ENCODE results near the gene RNASE8.

The RNASE8 gene

DNA sequence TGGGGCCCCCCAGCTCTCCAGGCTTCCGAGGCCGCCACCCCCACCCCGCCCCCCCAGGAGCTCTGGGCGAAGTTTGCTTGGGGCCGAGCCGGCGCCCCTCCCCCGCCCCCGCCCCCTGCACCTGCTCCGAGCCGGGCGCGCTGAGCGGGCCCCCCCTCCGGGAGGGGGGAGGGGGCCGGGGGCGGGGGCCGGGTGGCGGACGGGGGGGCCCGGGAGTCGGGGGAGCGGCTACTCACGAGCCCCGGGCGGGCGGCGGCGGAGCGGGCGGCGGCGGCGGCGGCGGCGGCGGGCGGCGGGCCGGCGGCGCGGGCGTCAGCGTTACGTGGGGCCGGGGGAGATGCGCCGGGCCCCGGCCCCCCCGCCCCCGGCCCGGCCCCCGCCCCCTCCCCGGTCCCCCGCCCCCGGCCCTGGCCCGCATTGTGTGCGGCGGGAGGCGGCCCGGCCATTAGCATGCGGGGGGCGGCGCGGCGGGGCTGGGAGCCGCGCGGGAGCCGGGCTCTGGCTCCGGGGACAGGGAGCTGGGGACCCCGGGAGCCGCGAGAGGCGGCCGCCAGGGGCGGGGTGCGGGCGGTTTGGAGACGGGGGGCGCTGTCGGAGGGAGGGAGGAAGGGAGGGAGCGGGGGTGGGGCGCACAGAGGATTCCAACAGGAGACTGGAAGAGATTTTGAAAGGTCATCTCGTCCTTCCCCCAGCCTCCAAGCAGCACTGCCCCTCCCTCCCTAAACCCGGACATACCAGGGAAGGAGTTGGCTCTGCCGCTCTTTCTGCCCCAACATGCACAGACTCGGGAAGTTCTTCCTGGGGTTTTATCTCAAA lies 40.7 kb downstream of the RNASE8 start, which contains the start of gene ZNF219:
Gene ZNF219, minus strand, starts transcription at position 580 of the 816 bp plus-strand sequence. CDS start 5,064 bp downstream, outside the sequence.
- Histone ChIP-seq H3K9ac (ENCODE audit: low read depth, low read length) (peak within 1 kb of the TSS; percentile 95), H3K27me3 (ENCODE audit: insufficient read depth, low read length) (no peaks in the 10 kb centered on the region), H3K9me3 (ENCODE audit: insufficient read depth, low read depth, low read length) (no peaks in the 10 kb centered on the region), H3K4me3 (ENCODE audit: low read length) (peak within 1 kb of the TSS; percentile 89), H3K27ac (ENCODE audit: low read length) (peak within 1 kb of the TSS; percentile 94), H3K36me3 (ENCODE audit: insufficient read depth, low read depth, low read length) (peaks cover 7% of the 10 kb centered on the region; the same call in 1 of the 2 replicates), H3K4me1 (ENCODE audit: insufficient read depth, low read length) (peaks cover 62% of the 10 kb centered on the region)

DNA sequence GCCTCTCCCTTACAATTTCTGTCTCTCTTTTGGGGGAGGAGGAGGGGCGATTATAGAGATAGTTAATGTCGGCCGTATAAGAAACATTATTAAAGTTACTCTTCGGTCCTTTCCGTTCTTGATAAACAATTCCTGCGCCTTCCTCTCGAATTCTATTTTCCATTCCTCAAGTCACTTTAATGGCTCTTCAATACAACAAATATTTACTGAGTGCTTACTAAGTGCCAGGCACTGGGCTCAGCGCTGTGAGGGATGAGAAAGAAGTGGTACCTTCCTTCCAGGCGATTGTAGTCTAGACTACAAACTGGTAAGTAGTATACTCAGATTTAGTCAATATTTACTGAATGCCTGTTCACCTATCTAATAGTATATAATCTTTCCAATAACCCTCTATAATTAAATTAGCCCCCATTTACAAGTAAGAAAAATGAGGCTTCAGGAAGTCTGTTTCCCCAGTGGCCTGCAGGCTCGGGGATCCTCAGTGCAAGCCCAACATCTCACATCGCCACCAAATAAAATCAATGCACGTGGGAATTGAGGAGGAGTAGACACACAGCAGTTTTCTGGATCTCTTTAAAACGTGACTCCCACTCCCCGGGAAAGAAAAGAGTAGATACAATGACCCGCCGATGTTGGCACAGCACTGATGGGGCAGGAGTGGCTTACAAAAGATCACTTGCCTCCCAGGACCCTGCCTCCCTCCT lies 41.4 kb downstream of the RNASE8 start:
- H3K27ac ChIP-seq (ENCODE audit: low read length): peak overlapping the region; percentile 94
- no peaks in the 10 kb centered on the region for H3K27me3 ChIP-seq (ENCODE audit: insufficient read depth, low read length)
- no peaks in the 10 kb centered on the region for H3K9me3 ChIP-seq (ENCODE audit: insufficient read depth, low read depth, low read length)
- H3K4me3 ChIP-seq (ENCODE audit: low read length): peak overlapping the region; percentile 89
- peak overlapping the region; percentile 94 for H3K9ac ChIP-seq (ENCODE audit: low read depth, low read length)
- peaks cover 4% of the 10 kb centered on the region; the same call in 1 of the 2 replicates for H3K36me3 ChIP-seq (ENCODE audit: insufficient read depth, low read depth, low read length)
- H3K4me1 ChIP-seq (ENCODE audit: insufficient read depth, low read length): peaks cover 55% of the 10 kb centered on the region

DNA sequence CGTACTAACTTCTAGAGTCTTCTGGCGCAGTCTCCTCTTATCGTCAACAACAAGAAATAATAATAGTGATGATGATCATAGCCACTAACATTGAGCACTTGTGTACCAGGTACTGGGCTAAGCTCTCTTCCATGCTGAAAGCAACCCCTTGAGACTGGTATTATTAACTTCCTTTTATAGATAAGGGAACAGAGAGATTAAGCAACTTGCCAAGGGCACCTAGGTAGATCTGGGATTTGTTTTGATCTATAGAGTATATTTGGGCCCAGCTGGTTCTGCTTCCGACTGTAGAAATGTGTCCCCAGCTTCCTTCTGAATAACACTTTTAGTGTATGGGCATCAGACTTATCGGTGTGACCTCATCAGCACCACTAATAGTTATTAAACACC lies 42.0 kb downstream of the RNASE8 start:
- Histone ChIP-seq H3K27me3 (ENCODE audit: insufficient read depth, low read length) (no peaks in the 10 kb centered on the region), H3K9me3 (ENCODE audit: insufficient read depth, low read depth, low read length) (no peaks in the 10 kb centered on the region), H3K4me1 (ENCODE audit: insufficient read depth, low read length) (peaks cover 55% of the 10 kb centered on the region), H3K27ac (ENCODE audit: low read length) (no peak overlapping the region), H3K36me3 (ENCODE audit: insufficient read depth, low read depth, low read length) (peaks cover 4% of the 10 kb centered on the region; the same call in 1 of the 2 replicates), H3K9ac (ENCODE audit: low read depth, low read length) (peak overlapping the region; percentile 94; the same call in 1 of the 2 replicates), H3K4me3 (ENCODE audit: low read length) (peak overlapping the region; percentile 89)

DNA sequence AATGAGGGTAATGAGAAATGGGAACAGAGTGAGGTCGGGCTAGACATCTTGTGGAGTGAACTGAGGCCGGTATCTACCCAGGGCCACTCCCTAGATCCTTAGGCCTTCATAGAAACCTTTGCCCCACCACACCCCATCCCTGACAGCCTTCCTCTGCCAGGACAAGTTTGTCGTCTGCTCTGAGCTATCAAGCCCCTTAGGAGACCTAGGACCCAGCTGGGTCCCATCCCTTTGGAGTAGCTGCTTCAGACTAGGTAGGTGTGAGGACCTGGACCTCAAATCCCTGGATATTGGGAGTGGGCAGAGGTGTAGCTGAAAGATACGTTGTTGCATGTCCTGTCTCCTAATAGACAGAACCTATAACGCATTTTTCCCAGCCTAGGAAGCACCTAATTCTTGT lies 43.3 kb downstream of the RNASE8 start, which contains the start of gene TMEM253:
Gene TMEM253, plus strand, starts transcription at position 136 of the 400 bp plus-strand sequence. CDS start 278 bp downstream, outside the sequence.
- Histone ChIP-seq H3K9ac (ENCODE audit: low read depth, low read length) (peak within 1 kb of the TSS; percentile 100; the same call in 1 of the 2 replicates), H3K4me3 (ENCODE audit: low read length) (no peak within 1 kb of the TSS; the same call in 1 of the 2 replicates), H3K9me3 (ENCODE audit: insufficient read depth, low read depth, low read length) (no peaks in the 10 kb centered on the region), H3K4me1 (ENCODE audit: insufficient read depth, low read length) (peaks cover 44% of the 10 kb centered on the region), H3K27me3 (ENCODE audit: insufficient read depth, low read length) (no peaks in the 10 kb centered on the region), H3K27ac (ENCODE audit: low read length) (no peak within 1 kb of the TSS), H3K36me3 (ENCODE audit: insufficient read depth, low read depth, low read length) (no peaks in the 10 kb centered on the region)

DNA sequence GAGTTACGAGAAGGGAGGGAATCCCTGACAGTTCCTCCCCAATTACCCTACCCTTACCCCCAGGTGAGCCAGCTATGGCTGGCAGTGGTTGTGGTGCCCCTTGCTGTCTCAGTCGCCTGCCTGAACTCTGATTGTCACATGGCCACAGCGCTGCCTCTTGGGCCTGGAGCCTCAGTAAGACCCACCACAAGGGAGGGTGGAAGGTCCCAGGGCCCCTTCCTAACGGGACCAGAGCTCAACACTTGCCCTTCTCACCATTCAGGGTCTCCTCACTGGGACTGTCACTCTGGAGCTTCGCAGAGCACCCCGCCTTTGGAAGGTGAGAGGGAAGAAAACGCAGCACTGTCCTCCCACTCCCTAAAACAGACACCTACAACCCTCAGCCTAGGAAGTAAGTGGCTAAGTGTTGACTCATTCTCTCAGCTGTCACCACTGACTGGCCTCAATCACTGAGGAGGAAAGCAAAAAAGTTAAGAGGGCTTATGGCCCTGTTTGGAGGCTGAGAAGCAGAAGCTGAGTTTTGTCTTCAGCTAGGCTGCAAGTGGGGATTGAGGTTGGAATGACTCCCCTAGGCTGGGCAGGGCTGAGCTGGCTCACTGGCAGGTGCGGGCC lies 44.3 kb downstream of the RNASE8 start:
- Histone ChIP-seq H3K27ac (ENCODE audit: low read length) (peak overlapping the region; percentile 8), H3K9ac (ENCODE audit: low read depth, low read length) (peak overlapping the region; percentile 100; the same call in 1 of the 2 replicates), H3K4me3 (ENCODE audit: low read length) (peak overlapping the region; percentile 90; the same call in 1 of the 2 replicates), H3K4me1 (ENCODE audit: insufficient read depth, low read length) (peaks cover 42% of the 10 kb centered on the region), H3K9me3 (ENCODE audit: insufficient read depth, low read depth, low read length) (no peaks in the 10 kb centered on the region), H3K27me3 (ENCODE audit: insufficient read depth, low read length) (no peaks in the 10 kb centered on the region), H3K36me3 (ENCODE audit: insufficient read depth, low read depth, low read length) (no peaks in the 10 kb centered on the region)

DNA sequence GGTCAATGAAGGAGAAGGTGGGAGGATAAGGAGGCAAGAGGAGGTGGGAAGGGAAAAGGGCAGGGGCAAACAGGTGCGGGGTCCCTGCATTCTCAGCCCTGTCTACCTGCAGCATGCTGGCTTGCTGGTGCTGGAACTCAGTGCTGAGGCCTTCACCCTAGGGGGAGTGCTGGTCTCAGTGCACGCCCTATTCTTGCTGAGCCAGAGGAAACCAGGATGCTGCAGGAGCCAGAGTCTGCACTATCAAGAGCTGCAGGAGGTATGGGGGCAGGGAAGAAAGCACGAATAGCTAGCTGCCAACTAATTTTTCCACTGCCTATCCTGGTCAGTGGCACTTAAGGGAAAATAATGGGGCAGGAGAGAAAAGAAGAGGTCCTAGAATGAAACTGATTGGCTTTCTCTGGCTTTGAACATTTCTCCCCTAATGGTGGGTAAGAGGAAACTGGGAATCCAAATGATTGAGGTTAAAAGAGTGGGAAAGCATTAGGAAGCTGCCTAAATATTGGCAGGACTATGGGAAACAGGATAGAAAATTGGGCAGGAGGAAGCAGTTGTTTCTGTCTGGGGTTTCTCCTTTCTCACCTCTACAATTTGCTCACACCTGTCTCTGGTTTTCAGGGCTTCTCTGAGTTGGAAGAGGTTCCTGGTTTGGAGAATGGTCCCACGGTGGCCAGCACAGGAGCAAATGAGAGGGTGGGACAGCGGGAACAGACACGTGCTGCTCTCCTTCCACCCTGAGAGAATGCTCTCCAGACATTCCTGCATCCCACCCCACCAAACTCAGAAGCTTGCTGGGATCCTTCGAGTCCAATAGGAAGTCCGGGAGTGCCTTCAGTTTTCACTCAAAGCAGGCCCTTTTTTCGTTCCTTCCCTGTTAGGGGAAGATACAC lies 45.1 kb downstream of the RNASE8 start:
- H3K27ac ChIP-seq (ENCODE audit: low read length): peak overlapping the region; percentile 8
- H3K4me1 ChIP-seq (ENCODE audit: insufficient read depth, low read length): peaks cover 39% of the 10 kb centered on the region
- peak overlapping the region; percentile 90 for H3K4me3 ChIP-seq (ENCODE audit: low read length)
- peak overlapping the region; percentile 100; the same call in 1 of the 2 replicates for H3K9ac ChIP-seq (ENCODE audit: low read depth, low read length)
- no peaks in the 10 kb centered on the region for H3K9me3 ChIP-seq (ENCODE audit: insufficient read depth, low read depth, low read length)
- no peaks in the 10 kb centered on the region for H3K27me3 ChIP-seq (ENCODE audit: insufficient read depth, low read length)
- no peaks in the 10 kb centered on the region for H3K36me3 ChIP-seq (ENCODE audit: insufficient read depth, low read depth, low read length)

DNA sequence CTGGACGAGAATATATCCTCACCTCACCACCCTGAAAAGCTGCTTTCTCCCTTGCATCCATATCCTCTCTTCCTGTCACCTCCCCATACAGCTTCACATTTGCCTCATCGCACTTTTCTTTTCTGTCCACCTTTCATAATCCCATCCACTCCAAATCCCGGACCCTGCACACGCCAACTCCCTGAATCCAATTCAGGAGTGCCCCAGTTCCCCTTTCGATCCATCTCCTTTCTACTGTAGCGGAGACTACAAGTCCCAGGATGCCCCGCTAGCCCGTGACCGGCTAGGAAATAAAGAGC lies 45.7 kb downstream of the RNASE8 start:
- H3K4me1 ChIP-seq (ENCODE audit: insufficient read depth, low read length): peaks cover 39% of the 10 kb centered on the region

DNA sequence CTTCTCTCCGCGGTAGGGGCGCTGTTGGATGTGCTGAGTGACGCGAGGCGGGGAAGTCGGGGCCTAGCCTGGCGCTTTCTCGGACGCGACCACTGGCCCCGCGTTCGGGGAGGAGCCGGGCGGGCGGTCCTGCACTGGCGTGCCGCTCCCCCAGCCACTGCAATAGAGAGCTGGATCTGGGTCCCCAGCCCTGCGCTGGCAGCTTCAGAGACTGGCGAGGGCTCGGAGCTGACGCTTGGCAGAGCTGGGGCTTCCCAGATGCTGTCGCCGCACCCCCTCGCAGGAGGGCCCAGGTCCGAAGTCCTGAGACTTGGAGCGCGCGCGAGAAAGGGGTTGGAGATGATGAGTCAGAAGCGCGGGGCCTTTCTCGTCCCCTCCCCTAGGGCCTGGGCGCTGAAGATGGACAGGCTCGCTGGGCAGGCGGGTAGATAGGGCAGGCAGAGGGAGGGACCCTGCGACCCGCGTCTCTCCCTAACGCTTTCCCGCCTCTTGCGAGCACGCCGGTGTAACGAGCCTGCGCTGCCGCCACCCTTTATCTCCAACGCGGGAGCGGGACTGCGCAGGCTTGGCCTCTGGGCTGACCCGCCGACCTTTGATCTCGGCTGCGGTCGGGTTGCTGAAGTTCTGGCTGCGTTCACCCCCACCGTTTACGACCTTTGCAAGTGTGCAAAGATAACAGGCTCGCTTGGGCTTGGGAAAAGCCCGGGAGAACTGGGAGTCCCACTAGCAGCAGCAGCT lies 46.3 kb downstream of the RNASE8 start:
- no peaks in the 10 kb centered on the region for H3K9me3 ChIP-seq (ENCODE audit: insufficient read depth, low read depth, low read length)
- H3K4me1 ChIP-seq (ENCODE audit: insufficient read depth, low read length): peaks cover 37% of the 10 kb centered on the region
- peak overlapping the region; percentile 89 for H3K27ac ChIP-seq (ENCODE audit: low read length)
- no peaks in the 10 kb centered on the region for H3K27me3 ChIP-seq (ENCODE audit: insufficient read depth, low read length)
- no peaks in the 10 kb centered on the region for H3K36me3 ChIP-seq (ENCODE audit: insufficient read depth, low read depth, low read length)
- H3K4me3 ChIP-seq (ENCODE audit: low read length): peak overlapping the region; percentile 90
- H3K9ac ChIP-seq (ENCODE audit: low read depth, low read length): peak overlapping the region; percentile 100

More for the DNA sequence above, 45.7 kb downstream of the RNASE8 start:
- Histone ChIP-seq H3K36me3 (ENCODE audit: insufficient read depth, low read depth, low read length) (no peaks in the 10 kb centered on the region), H3K4me3 (ENCODE audit: low read length) (peak overlapping the region; percentile 90), H3K27ac (ENCODE audit: low read length) (peak overlapping the region; percentile 8), H3K9me3 (ENCODE audit: insufficient read depth, low read depth, low read length) (no peaks in the 10 kb centered on the region), H3K27me3 (ENCODE audit: insufficient read depth, low read length) (no peaks in the 10 kb centered on the region), H3K9ac (ENCODE audit: low read depth, low read length) (peak overlapping the region; percentile 100; the same call in 1 of the 2 replicates)

DNA sequence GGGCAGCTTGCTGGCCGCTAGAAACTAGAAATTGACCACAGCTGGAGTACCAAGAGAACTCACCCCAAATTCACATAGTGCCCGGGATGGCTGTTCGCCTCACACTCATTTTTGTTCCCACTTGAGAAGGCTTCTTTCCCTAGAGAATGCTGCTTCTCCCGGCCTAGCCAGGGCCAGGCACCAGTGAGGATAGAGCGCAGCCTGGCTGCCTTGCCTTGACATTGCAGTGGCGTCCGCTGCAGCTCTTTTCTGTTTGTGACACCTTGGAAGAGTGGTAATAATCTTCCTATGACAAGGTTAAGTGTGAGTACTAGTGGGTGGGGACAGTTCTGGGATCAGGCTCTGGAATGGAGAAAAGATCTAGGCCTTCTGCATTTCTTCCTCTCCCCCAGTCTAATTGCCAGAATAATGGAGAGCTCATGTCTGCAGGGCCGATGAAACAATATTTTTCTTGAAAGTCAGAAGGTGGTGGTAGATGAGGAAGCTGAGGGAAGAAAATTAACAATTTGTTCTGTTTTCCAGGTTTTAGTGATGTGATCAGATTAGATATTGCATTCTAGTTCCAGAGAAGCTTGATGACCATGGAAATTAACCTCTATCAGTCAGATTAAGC lies 46.9 kb downstream of the RNASE8 start:
- H3K27me3 ChIP-seq (ENCODE audit: insufficient read depth, low read length): no peaks in the 10 kb centered on the region
- H3K4me3 ChIP-seq (ENCODE audit: low read length): peak overlapping the region; percentile 90
- H3K4me1 ChIP-seq (ENCODE audit: insufficient read depth, low read length): peaks cover 30% of the 10 kb centered on the region
- H3K36me3 ChIP-seq (ENCODE audit: insufficient read depth, low read depth, low read length): no peaks in the 10 kb centered on the region
- no peaks in the 10 kb centered on the region for H3K9me3 ChIP-seq (ENCODE audit: insufficient read depth, low read depth, low read length)
- peak overlapping the region; percentile 100 for H3K9ac ChIP-seq (ENCODE audit: low read depth, low read length)
- peak overlapping the region; percentile 89 for H3K27ac ChIP-seq (ENCODE audit: low read length)

DNA sequence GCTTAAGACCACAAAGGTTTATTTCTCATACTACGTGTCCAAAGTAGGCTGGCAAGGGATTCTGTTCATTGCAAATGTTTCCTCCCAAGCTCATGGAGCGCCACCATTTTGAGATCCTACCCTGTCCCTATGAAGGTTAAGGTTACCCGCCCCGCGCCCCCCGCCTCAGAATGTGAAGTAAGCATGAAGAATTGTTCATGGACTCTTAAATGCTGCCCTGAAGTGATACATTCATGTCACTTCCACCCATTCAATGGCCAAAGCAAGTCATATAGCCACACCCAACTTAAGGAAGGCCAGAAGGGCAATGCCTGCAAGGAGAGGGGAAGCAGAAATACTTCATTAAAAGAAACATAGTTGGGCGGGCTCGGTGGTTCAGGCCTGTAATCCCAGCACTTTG lies 47.5 kb downstream of the RNASE8 start:
- H3K4me3 ChIP-seq (ENCODE audit: low read length): peak overlapping the region; percentile 90
- no peaks in the 10 kb centered on the region for H3K9me3 ChIP-seq (ENCODE audit: insufficient read depth, low read depth, low read length)
- H3K4me1 ChIP-seq (ENCODE audit: insufficient read depth, low read length): peaks cover 27% of the 10 kb centered on the region
- H3K9ac ChIP-seq (ENCODE audit: low read depth, low read length): peak overlapping the region; percentile 100; the same call in 1 of the 2 replicates
- no peaks in the 10 kb centered on the region for H3K27me3 ChIP-seq (ENCODE audit: insufficient read depth, low read length)
- no peaks in the 10 kb centered on the region for H3K36me3 ChIP-seq (ENCODE audit: insufficient read depth, low read depth, low read length)
- no peak overlapping the region for H3K27ac ChIP-seq (ENCODE audit: low read length)

Measured in iPS-20b (cell line).